CD4-positive, alpha-beta T cell treated with Interleukin-2 at 100 ng/mL for 4 hours (primary cell): ENCODE data around the gene MTURN.
"Not testable (repeated sequence)": the region's sequence is repeated elsewhere in the genome, so short reads cannot be mapped to it uniquely, and the experiment has no call there.

Experiments
- DNase-seq: peaks from one replicate; pipeline ENCODE4 v3.0.0-alpha.2; 2020; ENCODE audit warnings: low spot score

MTURN gene

GRCh38 chr7:30134611-30135300 is at the start of gene MTURN:
MTURN (plus strand) TSS chr7:30134986; CDS start chr7:30135137, 151 bp downstream.
- peak; percentile 83 for DNase-seq

- no peak for DNase-seq
These were observed 48.3 kb upstream of the MTURN start for GRCh38 chr7:30086529-30086928.

DNA sequence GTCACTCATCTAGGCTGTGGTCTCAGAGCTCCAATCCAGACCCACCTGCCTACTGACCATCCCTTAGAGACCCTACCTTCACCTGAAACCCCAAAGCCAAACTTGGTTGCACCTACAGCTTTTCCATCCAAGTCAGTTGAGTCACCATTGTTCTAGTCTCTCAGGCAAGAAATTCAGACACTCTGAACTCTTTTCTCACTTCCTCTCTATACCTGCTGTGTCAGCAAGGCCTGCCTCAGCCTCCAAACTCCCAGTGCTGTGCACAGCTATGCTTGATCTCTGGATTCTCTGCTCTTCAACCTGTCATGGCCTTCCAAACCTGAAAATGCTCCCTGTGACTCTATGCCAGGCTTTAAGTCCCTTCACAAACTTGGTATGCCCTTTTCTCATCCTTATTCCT is 47.4 kb upstream of the MTURN start:
- no peak for DNase-seq

DNA sequence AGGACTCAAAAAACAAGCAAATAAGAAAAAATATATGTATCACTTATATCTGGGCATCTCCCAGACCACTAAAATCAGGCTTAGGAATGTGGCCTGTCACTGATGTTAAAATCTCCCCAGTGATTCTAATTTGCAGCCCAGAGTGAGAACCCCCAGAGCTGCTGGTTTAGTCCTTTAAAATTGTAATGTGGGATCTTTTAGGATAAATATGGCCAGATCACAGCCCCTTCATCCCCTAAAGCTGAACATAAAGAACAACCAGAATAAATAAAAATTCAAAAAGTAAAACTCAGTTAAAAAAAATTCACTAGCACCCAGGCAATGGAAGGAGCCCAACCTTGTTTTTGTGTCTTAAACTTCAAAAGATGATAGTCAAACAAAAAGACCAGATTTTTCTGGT is 46.4 kb upstream of the MTURN start:
- DNase-seq, result no peak

DNA sequence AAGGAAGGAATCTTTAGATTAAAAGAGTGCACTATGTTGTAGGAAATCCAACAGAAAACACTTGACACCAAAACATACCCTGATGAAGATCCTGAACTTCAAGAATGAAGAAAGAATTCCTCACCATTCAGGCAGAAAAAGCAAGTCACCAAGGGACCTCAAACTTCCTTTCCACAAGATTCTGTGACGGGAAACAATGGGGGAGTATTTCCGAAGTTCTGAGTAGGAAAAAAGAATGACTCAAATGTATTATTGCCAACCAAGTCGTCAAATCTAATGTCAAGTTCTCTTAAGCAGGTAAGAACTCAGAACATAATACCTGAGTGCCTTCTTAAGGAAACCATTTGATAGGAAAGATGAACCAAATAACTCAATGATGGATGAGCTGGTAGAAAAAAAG is 44.7 kb upstream of the MTURN start:
- no peak for DNase-seq

GRCh38 chr7:30091491-30091912 is 43.3 kb upstream of the MTURN start:
- DNase-seq, result no peak

- no peak for DNase-seq
These were observed 42.8 kb upstream of the MTURN start for GRCh38 chr7:30091987-30092386.

GRCh38 chr7:30093420-30093952 is 41.3 kb upstream of the MTURN start:
- no peak for DNase-seq

GRCh38 chr7:30098599-30098998 is 36.2 kb upstream of the MTURN start:
- DNase-seq, result not testable (repeated sequence)

DNA sequence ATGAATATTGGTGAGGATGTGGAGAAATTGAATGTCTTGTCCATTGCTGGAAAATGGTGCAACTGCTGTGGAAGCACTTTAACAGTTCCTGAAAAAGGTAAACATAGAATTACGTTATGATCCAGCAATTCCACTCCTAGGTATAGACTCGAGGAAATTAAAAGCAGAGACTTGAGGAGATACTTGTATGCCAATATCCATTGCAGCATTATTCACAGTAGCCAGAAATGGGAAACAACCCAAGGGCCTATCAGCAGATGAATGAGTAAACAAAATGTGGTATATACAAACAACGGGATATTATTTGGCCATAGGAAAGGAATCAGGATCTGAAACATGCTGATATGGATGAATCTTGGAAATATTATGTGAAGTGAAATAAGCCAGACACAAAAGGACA is 32.5 kb upstream of the MTURN start:
- no peak for DNase-seq

GRCh38 chr7:30104157-30104556 is 30.6 kb upstream of the MTURN start:
- no peak for DNase-seq

GRCh38 chr7:30112103-30112713 is 22.6 kb upstream of the MTURN start:
- DNase-seq, result no peak

- no peak for DNase-seq
These were observed 21.6 kb upstream of the MTURN start for GRCh38 chr7:30113144-30113543.

DNA sequence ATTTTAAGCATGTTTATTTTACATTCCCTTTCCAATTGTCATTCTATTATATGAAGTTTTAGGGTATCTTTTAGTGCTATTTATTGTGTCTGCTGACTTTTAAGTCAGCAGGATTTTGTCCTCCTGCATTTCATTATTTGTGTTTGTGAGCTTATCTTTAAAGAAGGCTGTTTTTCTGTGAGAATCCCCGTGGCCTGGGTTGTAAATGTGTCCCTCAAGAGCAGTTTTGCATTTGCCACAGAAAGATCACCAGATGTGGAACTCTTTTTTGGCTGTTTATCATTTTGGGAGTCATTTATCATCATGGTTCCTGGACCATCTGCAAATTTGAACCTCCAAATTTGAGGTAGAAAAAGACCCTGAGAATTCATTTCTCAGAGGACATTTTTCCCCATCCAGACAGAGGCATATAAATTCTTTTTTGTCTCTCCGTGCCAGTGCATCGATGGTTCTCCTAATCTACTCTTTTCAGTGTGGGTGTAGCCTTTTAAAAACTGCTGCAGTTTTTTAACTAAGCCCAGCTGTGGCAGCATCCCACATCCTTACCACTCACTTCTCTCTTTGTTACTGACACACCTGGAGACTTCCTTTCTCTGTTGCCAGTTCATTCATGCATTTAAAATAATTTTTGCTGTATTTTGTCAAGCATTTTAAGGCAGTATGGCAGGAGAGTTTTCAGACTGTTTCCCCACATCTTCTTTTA is 20.1 kb upstream of the MTURN start:
- no peak for DNase-seq

GRCh38 chr7:30115709-30116297 is 19.0 kb upstream of the MTURN start:
- DNase-seq, result no peak

DNA sequence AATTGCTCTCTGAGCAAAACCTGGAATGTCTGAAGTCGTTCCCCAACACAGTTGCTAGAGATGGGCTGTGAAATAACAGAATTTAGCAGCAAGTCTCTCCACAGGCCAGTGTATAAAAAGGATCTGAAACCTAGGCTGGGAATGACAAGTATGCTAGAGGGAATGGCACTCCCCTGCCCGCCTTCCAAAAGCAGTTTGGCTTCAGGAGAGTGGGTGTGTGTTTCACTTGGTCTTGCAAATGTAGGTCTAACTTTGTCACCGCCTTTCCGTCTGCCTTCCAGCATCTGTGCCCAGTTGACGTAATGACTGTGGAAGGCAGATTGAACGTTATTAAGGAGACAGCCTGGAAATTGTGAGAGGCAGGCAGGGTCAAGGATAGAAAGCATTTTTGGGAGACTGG is 18.0 kb upstream of the MTURN start:
- no peak for DNase-seq

DNA sequence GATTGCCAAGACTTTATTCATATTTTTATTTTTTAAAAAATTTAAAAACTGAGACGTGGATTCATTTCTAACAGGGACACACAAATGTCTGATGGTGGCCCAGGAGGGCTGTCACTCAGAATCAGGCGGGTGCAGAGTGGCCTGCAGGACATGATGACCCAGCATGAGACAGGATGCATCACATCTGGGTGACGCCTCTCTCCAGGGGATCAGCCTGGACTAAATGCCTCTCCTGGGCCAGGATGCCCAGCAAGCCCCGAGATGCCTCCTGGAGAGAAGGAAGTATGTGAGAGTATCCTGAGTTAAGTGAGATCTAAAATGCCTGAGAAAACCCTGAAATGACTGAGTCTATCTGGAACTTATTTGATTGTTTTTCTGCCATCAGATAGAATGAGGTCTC is 16.9 kb upstream of the MTURN start:
- DNase-seq, result no peak

DNA sequence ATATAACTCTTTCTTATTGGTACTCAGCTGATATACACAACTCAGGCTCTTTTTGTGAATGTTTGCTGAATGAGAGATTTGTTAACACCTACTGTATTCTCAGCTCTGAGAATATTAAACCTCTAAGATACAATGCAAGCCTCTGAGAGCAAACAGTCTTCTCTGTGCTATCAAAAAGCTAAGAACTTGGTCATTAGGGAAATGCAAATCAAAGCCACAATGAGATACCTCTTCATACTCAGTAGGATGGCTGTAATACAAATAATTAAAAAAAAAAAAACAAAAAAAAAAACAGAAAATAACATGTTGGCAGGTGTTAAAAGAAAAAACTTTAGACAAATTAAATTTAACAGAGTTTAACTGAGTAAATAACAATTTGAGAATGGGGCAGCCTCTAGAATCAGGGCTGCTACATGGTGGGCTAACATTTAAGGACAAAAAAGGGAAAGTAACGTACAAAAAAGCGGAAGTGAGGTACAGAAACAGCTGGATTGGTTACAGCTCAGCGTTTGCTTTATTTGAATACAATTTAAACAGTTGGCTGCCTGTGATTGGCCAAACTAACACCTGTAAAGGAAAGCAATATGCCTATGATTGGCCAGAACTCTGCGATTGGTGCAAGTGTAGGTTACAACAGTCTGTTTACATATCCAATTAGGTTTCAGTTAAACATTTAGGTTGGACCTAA is 14.8 kb upstream of the MTURN start:
- no peak for DNase-seq

GRCh38 chr7:30133736-30134610 is 813 bp upstream of the MTURN start:
- DNase-seq, result no peak

DNA sequence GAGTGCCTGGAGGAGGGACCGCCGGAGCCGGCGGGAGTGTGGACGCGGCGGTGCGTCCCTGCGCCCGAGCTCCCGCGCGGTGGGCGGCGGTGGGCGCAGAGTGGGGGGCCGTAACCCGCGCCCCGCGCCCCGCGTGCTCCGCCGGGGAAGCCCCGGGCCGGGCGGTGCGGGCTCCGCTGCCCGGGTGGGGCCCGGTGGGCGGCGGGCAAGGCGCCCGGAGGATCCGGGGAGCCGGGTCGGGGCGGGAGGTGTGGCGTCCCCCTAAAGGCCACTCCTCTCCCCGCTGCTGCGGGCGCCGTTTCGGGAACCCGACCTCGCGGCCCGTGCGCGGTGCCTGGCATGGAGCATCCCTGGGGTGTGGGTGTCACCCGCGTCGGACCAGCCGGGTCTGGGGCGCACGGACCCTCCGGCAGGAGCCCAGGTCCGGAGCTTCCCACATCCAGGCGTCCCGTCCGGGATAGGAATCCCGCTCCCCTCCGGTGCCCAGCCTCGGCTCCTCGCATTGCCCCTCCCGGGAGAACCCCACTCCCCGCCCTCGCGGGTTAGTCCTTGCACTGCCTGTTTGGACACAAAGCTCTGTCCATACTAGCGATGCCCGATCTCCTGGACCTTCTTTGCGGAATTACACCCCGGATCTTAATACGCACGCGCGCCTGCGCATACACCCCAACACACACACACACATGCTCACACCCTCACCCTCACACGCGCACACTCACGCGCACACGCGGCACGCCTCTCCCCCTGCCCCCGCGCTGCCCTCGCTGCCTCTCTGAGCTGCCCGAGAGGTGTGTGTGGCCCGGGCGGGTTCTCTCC is 723 bp downstream of the MTURN start:
- peak; percentile 63 for DNase-seq
